ENCODE measurements around the gene SBNO2. TPM values are rescaled to one million over a fixed set of nuclear protein-coding genes. Genes with fewer than 3 reads are reported as not detected.
A peak's percentile ranks its signal among the peaks of the same experiment; 100 is the strongest.
"Not testable (repeated sequence)": the region's sequence is repeated elsewhere in the genome, so short reads cannot be mapped to it uniquely, and the experiment has no call there.

SBNO2 gene
- polyA plus RNA-seq, 1 of the 3 experiments (the other 2 are of a cell fraction): 18.3 TPM

DNA sequence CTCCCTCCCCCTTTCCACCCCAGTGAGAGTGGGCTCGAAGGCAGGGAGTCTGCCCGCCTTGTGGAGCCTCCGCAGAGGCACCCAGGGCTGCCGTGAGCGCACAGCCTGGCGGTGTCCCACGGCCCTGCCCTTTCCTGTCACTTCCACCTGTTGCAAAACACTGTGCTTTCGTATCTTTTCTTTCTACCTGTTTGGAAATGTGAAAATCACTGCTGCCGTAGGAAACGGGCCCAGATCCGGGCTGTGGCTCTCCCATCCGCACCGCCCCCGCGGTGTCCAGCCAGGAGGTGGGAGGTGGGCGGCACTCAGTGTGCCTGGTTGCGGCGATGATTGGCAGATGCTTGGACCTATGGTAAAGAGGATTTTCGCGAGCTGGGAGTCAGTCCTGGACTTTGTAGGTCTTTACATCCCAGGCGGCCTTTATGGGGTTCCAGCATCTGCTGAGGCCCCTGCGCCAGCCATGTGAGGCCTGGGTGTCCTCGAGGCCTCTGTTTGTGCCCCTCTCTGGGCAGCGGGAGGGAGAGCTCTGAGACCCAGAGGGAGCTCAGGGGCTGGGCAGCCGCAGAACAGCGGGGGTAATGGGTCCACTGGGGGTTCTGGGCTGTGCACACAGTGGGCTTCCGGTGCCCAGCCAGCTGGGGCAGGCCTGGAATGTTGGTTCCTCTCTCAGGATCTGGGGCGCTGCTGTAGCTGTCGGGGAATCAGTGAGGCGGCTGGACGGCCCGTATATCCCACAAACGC, 37.6 kb upstream of the SBNO2 start:
- Histone ChIP-seq H3K9me3 (no peaks in the 10 kb centered on the region), H3K79me2 (ENCODE audit: insufficient read depth) (peaks cover 99% of the 10 kb centered on the region), H2AFZ (ENCODE audit: low read depth) (no peak overlapping the region), H3K27me3 (ENCODE audit: insufficient read depth) (no peaks in the 10 kb centered on the region), H3K9me2 (no peaks in the 10 kb centered on the region), H3K27ac (ENCODE audit: low read depth in 2 of 2, low read length in 1 of 2) (no peak overlapping the region; a peak in 1 of 4 replicates), H3K36me3 (replicated peaks in 1 of 2; ENCODE audit: control insufficient read depth in 1 of 2, insufficient read depth in 2 of 2, low read length in 1 of 2) (peaks cover 4 to 11% of the 10 kb centered on the region in 2 experiments), H3K4me3 (ENCODE audit: low read depth in 2 of 2, low read length in 1 of 2) (no peak overlapping the region), H3F3A (replicated peaks; ENCODE audit: insufficient read depth) (peaks cover 44% of the 10 kb centered on the region), H3K4me2 (no peak overlapping the region), H3K9ac (no peak overlapping the region), H3K4me1 (ENCODE audit: control insufficient read depth in 1 of 2, insufficient read depth in 2 of 2, low read depth in 1 of 2, low read length in 1 of 2) (peaks cover 36 to 47% of the 10 kb centered on the region in 2 experiments; a peak in 3 of 4 replicates), H4K20me1 (ENCODE audit: insufficient read depth) (peaks cover 24% of the 10 kb centered on the region)
- no peak for TF ChIP-seq SMC3 (IDR thresholded peaks at IDR 0.05; ENCODE audit: low read depth, low read length)
- TF ChIP-seq, protein P1, sequence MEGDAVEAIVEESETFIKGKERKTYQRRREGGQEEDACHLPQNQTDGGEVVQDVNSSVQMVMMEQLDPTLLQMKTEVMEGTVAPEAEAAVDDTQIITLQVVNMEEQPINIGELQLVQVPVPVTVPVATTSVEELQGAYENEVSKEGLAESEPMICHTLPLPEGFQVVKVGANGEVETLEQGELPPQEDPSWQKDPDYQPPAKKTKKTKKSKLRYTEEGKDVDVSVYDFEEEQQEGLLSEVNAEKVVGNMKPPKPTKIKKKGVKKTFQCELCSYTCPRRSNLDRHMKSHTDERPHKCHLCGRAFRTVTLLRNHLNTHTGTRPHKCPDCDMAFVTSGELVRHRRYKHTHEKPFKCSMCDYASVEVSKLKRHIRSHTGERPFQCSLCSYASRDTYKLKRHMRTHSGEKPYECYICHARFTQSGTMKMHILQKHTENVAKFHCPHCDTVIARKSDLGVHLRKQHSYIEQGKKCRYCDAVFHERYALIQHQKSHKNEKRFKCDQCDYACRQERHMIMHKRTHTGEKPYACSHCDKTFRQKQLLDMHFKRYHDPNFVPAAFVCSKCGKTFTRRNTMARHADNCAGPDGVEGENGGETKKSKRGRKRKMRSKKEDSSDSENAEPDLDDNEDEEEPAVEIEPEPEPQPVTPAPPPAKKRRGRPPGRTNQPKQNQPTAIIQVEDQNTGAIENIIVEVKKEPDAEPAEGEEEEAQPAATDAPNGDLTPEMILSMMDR (IDR thresholded peaks at IDR 0.05): no peak
- TF ChIP-seq, protein P2, sequence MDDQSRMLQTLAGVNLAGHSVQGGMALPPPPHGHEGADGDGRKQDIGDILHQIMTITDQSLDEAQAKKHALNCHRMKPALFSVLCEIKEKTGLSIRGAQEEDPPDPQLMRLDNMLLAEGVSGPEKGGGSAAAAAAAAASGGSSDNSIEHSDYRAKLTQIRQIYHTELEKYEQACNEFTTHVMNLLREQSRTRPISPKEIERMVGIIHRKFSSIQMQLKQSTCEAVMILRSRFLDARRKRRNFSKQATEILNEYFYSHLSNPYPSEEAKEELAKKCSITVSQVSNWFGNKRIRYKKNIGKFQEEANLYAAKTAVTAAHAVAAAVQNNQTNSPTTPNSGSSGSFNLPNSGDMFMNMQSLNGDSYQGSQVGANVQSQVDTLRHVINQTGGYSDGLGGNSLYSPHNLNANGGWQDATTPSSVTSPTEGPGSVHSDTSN (IDR thresholded peaks at IDR 0.05): peak; percentile 45
- CTCF ChIA-PET: interaction anchor here (1.1 to 3.8 kb wide), 4 partner anchors 9 to 98 kb away, joined by 3 to 32 read pairs (median 6); no protein-coding TSS in a partner anchor
- POLR2A ChIA-PET: interaction anchor here (0.6 to 1.3 kb wide), 2 partner anchors 32 to 57 kb away, joined by 3 read pairs; partner anchors contain the start of gene CIRBP
- no peak for DNase-seq
- WGBS (ENCODE audit: low lambda C conversion rate): 97% methylated on average over 28 of the region's 33 CpGs

DNA sequence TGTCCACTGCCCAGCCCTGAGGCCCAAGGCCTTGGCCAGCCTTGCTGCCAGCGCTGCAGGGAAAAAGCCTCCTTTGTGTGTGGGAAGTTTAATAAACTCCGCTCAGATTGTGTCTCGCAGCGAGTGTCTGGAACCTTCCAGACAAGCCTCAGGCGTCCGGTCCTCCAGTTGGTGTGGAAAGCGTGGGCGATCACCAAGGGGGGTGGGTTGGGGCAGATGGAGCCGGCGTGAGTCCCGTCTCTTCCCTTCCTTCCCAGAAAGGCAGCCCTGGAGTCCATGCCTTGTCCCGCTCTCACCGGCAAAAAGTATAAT, 36.1 kb upstream of the SBNO2 start:
- Histone ChIP-seq H2AFZ (ENCODE audit: low read depth) (no peak overlapping the region), H3K9me3 (no peaks in the 10 kb centered on the region), H3K9me2 (no peaks in the 10 kb centered on the region), H3K79me2 (ENCODE audit: insufficient read depth) (peaks cover 90% of the 10 kb centered on the region), H3K9ac (no peak overlapping the region), H3K27me3 (ENCODE audit: insufficient read depth) (no peaks in the 10 kb centered on the region), H3K27ac (ENCODE audit: low read depth in 2 of 2, low read length in 1 of 2) (peak overlapping the region; percentile 7 to 26; a peak in 2 of 4 replicates), H4K20me1 (ENCODE audit: insufficient read depth) (peaks cover 27% of the 10 kb centered on the region), H3K36me3 (replicated peaks in 1 of 2; ENCODE audit: control insufficient read depth in 1 of 2, insufficient read depth in 2 of 2, low read length in 1 of 2) (peaks cover 4 to 11% of the 10 kb centered on the region in 2 experiments), H3F3A (replicated peaks; ENCODE audit: insufficient read depth) (peaks cover 32% of the 10 kb centered on the region), H3K4me2 (0 out of 2 replicates have a peak overlapping the region, but pooled peaks have one; percentile 37), H3K4me1 (ENCODE audit: control insufficient read depth in 1 of 2, insufficient read depth in 2 of 2, low read depth in 1 of 2, low read length in 1 of 2) (peaks cover 21 to 40% of the 10 kb centered on the region in 2 experiments; a peak in 3 of 4 replicates), H3K4me3 (ENCODE audit: low read depth in 2 of 2, low read length in 1 of 2) (no peak overlapping the region)
- no peak for DNase-seq
- ChIA-PET POLR2A (no interaction called here), CTCF (interaction anchor here (1.2 to 3.8 kb wide), 3 partner anchors 12 to 213 kb away, joined by 3 to 32 read pairs (median 5); no protein-coding TSS in a partner anchor)
- 100% methylated on average over 8 of the region's 13 CpGs for WGBS (ENCODE audit: low lambda C conversion rate)
- TF ChIP-seq, protein P3, sequence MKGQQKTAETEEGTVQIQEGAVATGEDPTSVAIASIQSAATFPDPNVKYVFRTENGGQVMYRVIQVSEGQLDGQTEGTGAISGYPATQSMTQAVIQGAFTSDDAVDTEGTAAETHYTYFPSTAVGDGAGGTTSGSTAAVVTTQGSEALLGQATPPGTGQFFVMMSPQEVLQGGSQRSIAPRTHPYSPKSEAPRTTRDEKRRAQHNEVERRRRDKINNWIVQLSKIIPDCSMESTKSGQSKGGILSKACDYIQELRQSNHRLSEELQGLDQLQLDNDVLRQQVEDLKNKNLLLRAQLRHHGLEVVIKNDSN (IDR thresholded peaks at IDR 0.05; ENCODE audit: borderline replicate concordance, low read depth): no peak
- TF ChIP-seq NFIC (IDR thresholded peaks at IDR 0.05; ENCODE audit: borderline replicate concordance) (no peak), SIN3A (IDR thresholded peaks at IDR 0.05; ENCODE audit: borderline replicate concordance, low read depth, low read length) (no peak), TCF12 (IDR thresholded peaks at IDR 0.05) (no peak)
- TF ChIP-seq, protein P4, sequence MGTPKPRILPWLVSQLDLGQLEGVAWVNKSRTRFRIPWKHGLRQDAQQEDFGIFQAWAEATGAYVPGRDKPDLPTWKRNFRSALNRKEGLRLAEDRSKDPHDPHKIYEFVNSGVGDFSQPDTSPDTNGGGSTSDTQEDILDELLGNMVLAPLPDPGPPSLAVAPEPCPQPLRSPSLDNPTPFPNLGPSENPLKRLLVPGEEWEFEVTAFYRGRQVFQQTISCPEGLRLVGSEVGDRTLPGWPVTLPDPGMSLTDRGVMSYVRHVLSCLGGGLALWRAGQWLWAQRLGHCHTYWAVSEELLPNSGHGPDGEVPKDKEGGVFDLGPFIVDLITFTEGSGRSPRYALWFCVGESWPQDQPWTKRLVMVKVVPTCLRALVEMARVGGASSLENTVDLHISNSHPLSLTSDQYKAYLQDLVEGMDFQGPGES (IDR thresholded peaks at IDR 0.05; ENCODE audit: low read depth, low read length): no peak

DNA sequence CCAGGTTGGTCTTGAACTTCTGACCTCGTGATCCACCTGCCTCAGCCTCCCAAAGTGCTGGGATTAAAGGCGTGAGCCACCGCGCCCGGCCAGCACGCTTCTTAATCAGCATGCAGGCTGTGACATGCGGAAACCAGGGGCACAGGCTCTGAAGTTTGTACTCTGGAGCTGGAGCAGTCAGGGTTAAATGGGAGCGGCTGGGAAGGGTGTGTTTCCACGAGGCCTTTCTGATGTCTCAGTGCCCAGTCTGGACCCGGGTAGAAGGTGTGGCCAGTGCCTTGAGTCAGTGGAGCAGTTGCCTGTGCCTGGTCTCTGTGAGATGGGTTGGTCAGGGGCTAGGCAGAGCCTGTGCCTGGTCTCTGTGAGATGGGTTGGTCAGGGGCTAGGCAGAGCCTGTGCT, 34.8 kb upstream of the SBNO2 start:
- H3K27me3 ChIP-seq (ENCODE audit: insufficient read depth); H2AFZ ChIP-seq (ENCODE audit: low read depth); H3K9me2 ChIP-seq; H3K9me3 ChIP-seq; H3K4me2 ChIP-seq; H3K4me3 ChIP-seq (ENCODE audit: low read depth in 2 of 2, low read length in 1 of 2); POLR2A ChIA-PET; H3K27ac ChIP-seq (ENCODE audit: low read depth in 2 of 2, low read length in 1 of 2); H3K9ac ChIP-seq; DNase-seq: not testable (repeated sequence)
- WGBS (ENCODE audit: low lambda C conversion rate): 78% methylated on average over 9 of the region's 10 CpGs
- peaks cover 27% of the 10 kb centered on the region for H3F3A ChIP-seq (replicated peaks; ENCODE audit: insufficient read depth)
- peaks cover 27% of the 10 kb centered on the region for H4K20me1 ChIP-seq (ENCODE audit: insufficient read depth)
- CTCF ChIA-PET: interaction anchor here (0.7 to 3.8 kb wide), 3 partner anchors 13 to 49 kb away, joined by 3 to 32 read pairs (median 4); no protein-coding TSS in a partner anchor
- H3K79me2 ChIP-seq (ENCODE audit: insufficient read depth): peaks cover 76% of the 10 kb centered on the region
- H3K36me3 ChIP-seq (replicated peaks in 1 of 2; ENCODE audit: control insufficient read depth in 1 of 2, insufficient read depth in 2 of 2, low read length in 1 of 2): peaks cover 4 to 11% of the 10 kb centered on the region in 2 experiments
- peaks cover 10 to 30% of the 10 kb centered on the region in 2 experiments; a peak in 3 of 4 replicates for H3K4me1 ChIP-seq (ENCODE audit: control insufficient read depth in 1 of 2, insufficient read depth in 2 of 2, low read depth in 1 of 2, low read length in 1 of 2)

Measured in SK-N-SH (cell line).